Lower leg skin (tissue), 3 donors: ENCODE data around the gene GPC6.

Experiments used
- POLR2A ChIP-seq, 2 donors: fragments of 450-650 bp; IDR thresholded peaks; one replicate each; pipeline ENCODE4 v1.6.1; 2016 to 2017; ENCODE audit warnings: antibody characterized with exemption in 2 of 2, mild to moderate bottlenecking in 1 of 2, moderate library complexity in 1 of 2
- TF ChIP-seq, protein P1 (sequence below), 3 donors: fragments of 450-650 bp; IDR thresholded peaks; one replicate each; pipeline ENCODE4 v1.5.1; 2016; ENCODE audit warnings: antibody characterized with exemption in 3 of 3, mild to moderate bottlenecking in 3 of 3, moderate library complexity in 2 of 3

DNA sequence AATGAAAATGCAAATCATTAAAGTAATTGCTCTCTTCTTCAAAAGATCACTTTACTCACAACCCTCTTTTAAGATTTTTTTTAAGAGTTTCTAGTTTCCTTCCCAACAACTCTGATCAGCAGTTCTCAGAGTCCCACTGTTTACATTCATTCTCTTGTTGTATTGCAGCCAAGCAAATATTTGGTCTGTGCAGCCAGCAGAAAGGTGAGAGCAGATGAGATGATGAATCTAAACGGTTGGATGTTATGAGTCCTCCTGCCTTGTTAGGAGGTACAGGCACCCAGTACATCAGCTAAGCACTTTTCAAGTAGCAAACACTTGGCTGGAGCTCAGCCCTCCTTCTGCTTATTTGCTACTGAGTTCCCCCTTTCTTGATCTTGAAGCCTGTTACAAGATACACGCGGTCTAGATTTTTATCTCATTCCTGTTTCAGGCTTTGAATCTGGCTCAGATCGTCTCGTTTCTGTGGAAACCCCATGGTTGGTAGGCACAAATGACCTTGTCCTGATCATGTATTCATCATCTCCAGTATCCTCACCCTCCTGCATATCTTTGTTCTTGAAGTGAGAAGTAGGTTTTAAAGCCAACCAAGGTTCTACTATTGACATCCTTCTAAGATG is 952.1 kb downstream of the GPC6 start:
- TF ChIP-seq, protein P1, sequence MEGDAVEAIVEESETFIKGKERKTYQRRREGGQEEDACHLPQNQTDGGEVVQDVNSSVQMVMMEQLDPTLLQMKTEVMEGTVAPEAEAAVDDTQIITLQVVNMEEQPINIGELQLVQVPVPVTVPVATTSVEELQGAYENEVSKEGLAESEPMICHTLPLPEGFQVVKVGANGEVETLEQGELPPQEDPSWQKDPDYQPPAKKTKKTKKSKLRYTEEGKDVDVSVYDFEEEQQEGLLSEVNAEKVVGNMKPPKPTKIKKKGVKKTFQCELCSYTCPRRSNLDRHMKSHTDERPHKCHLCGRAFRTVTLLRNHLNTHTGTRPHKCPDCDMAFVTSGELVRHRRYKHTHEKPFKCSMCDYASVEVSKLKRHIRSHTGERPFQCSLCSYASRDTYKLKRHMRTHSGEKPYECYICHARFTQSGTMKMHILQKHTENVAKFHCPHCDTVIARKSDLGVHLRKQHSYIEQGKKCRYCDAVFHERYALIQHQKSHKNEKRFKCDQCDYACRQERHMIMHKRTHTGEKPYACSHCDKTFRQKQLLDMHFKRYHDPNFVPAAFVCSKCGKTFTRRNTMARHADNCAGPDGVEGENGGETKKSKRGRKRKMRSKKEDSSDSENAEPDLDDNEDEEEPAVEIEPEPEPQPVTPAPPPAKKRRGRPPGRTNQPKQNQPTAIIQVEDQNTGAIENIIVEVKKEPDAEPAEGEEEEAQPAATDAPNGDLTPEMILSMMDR (IDR thresholded peaks at IDR 0.05), result no peak
- TF ChIP-seq POLR2A (IDR thresholded peaks at IDR 0.05), result no peak
